HFFc6 (cell line): ENCODE measurements around the gene PRDM4. TPM values are rescaled to one million over a fixed set of nuclear protein-coding genes. Genes with fewer than 3 reads are reported as not detected.

Experiments
- DNase-seq: peaks from one replicate; pipeline ENCODE4 v3.0.0-alpha.2; 2018
- H3K27ac Mint-ChIP-seq: 2 replicates; pipeline ENCODE4 v1.8.0; 2020; ENCODE audit warnings: mild to moderate bottlenecking, mixed read lengths
- H3K27me3 Mint-ChIP-seq: 2 replicates; pipeline ENCODE4 v1.8.0; 2021; ENCODE audit warnings: mild to moderate bottlenecking, moderate library complexity, mixed read lengths; ENCODE audit not compliant: insufficient read depth
- H3K36me3 Mint-ChIP-seq: 2 replicates; pipeline ENCODE4 v1.8.0; 2021; ENCODE audit warnings: low read depth, mixed read lengths
- H3K4me1 Mint-ChIP-seq: 2 replicates; pipeline ENCODE4 v1.8.0; 2020; ENCODE audit warnings: low read depth, mixed read lengths
- H3K4me3 Mint-ChIP-seq: 2 replicates; pipeline ENCODE4 v1.8.0; 2020; ENCODE audit warnings: mild to moderate bottlenecking, moderate library complexity, mixed read lengths
- H3K9me3 Mint-ChIP-seq: 2 replicates; pipeline ENCODE4 v1.8.0; 2020; ENCODE audit warnings: mild to moderate bottlenecking, mixed read lengths
- CTCF ChIP-seq: fragments of 200-600 bp; sonication (generic); IDR thresholded peaks from 2 replicates; pipeline ENCODE4 v1.5.0; 2021; ENCODE audit warnings: antibody characterized with exemption, mild to moderate bottlenecking
- long read RNA-seq: library from polyadenylated mRNA; unstranded; transcript quantifications from one replicate; pipeline ENCODE4 v2.0.0, GENCODE V29; 2019
- total RNA-seq, 6 experiments: library from RNA; stranded (reverse); fragmentation: NEBNext Ultra II Directional; extraction: Animal tissue kit (Norgen Biotek cat#: 25700); gene quantifications; 2 replicates in 1 of 6; 3 replicates in 5 of 6; pipeline ENCODE4 v1.2.3, GENCODE V29; 2021

The PRDM4 gene
- total RNA-seq, result 10 to 100 TPM; 23.2 to 26.3 (median 24.3) TPM
- long read RNA-seq, full-length matches to known transcripts, result 3 of 13 reads
- long read RNA-seq, partial matches to known transcripts, result 4 of 13 reads
- long read RNA-seq, other reads (novel, unspliced or antisense), result 6 of 13 reads

GRCh38 chr12:107760809-107761501 lies at the start of gene PRDM4:
TSS of gene PRDM4 (minus strand) at chr12:107761137. CDS start at chr12:107760515, 622 bp downstream.
- Mint-ChIP-seq H3K36me3 (peaks cover 9% of the 10 kb centered on the region; the same call in 1 of the 2 replicates), H3K4me3 (peak within 1 kb of the TSS; percentile 94), H3K4me1 (peaks cover 28% of the 10 kb centered on the region), H3K27me3 (no peaks in the 10 kb centered on the region; the same call in 1 of the 2 replicates), H3K27ac (peak within 1 kb of the TSS; percentile 90), H3K9me3 (no peaks in the 10 kb centered on the region)
- DNase-seq, result peak; percentile 92
- peak; percentile 38 for TF ChIP-seq CTCF

GRCh38 chr12:107807471-107808150 lies 46.7 kb upstream of the PRDM4 start:
- H3K4me3 Mint-ChIP-seq, result no peak overlapping the region

GRCh38 chr12:107805488-107806180 lies 44.7 kb upstream of the PRDM4 start:
- H3K4me3 Mint-ChIP-seq, result no peak overlapping the region
- no peak overlapping the region for H3K27ac Mint-ChIP-seq
- no peak for TF ChIP-seq CTCF
- H3K27me3 Mint-ChIP-seq, result peaks cover 8% of the 10 kb centered on the region; the same call in 1 of the 2 replicates
- H3K36me3 Mint-ChIP-seq, result no peaks in the 10 kb centered on the region
- peaks cover 18% of the 10 kb centered on the region for H3K9me3 Mint-ChIP-seq
- no peaks in the 10 kb centered on the region for H3K4me1 Mint-ChIP-seq
- DNase-seq, result no peak

More at GRCh38 chr12:107807471-107808150, 46.7 kb upstream of the PRDM4 start:
- no peak for DNase-seq
- peaks cover 25% of the 10 kb centered on the region for H3K9me3 Mint-ChIP-seq
- no peaks in the 10 kb centered on the region for H3K4me1 Mint-ChIP-seq
- peaks cover 8% of the 10 kb centered on the region; the same call in 1 of the 2 replicates for H3K27me3 Mint-ChIP-seq
- no peak for TF ChIP-seq CTCF
- H3K27ac Mint-ChIP-seq, result no peak overlapping the region
- no peaks in the 10 kb centered on the region for H3K36me3 Mint-ChIP-seq

GRCh38 chr12:107803092-107803491 lies 42.2 kb upstream of the PRDM4 start:
- Mint-ChIP-seq H3K4me1 (no peaks in the 10 kb centered on the region), H3K27ac (no peak overlapping the region), H3K27me3 (peaks cover 8% of the 10 kb centered on the region; the same call in 1 of the 2 replicates), H3K36me3 (no peaks in the 10 kb centered on the region), H3K4me3 (no peak overlapping the region), H3K9me3 (peaks cover 15% of the 10 kb centered on the region)
- TF ChIP-seq CTCF, result no peak
- DNase-seq, result no peak

GRCh38 chr12:107801150-107801549 lies 40.2 kb upstream of the PRDM4 start:
- Mint-ChIP-seq H3K36me3 (no peaks in the 10 kb centered on the region), H3K27ac (no peak overlapping the region), H3K4me3 (no peak overlapping the region), H3K27me3 (peaks cover 5% of the 10 kb centered on the region; the same call in 1 of the 2 replicates), H3K4me1 (no peaks in the 10 kb centered on the region), H3K9me3 (peaks cover 7% of the 10 kb centered on the region; the same call in 1 of the 2 replicates)
- no peak for DNase-seq
- no peak for TF ChIP-seq CTCF
